Stimulated activated memory B cell treated with anti-CD40 and anti-IgM and Interleukin-4, amounts not matched to agents 10 μg/mL and 1 μg/mL and 100 μg/mL, for 72 hours (primary cell): Measurements from ENCODE around the gene SNX13.

ENCODE experiments used
- ATAC-seq: fragments of 150-1000 bp; cut with Tn5 transposase; 2 replicates; pipeline ENCODE4 v1.10.0; 2021
- H3K27ac Mint-ChIP-seq: one replicate; pipeline ENCODE4 v1.8.0; 2022; ENCODE audit warnings: mild to moderate bottlenecking, mixed read lengths
- H3K27me3 Mint-ChIP-seq: one replicate; pipeline ENCODE4 v1.8.0; 2022; ENCODE audit warnings: mixed read lengths
- H3K36me3 Mint-ChIP-seq: one replicate; pipeline ENCODE4 v1.8.0; 2022; ENCODE audit warnings: mixed read lengths
- H3K4me1 Mint-ChIP-seq: one replicate; pipeline ENCODE4 v1.8.0; 2022; ENCODE audit warnings: mixed read lengths
- H3K4me3 Mint-ChIP-seq: one replicate; pipeline ENCODE4 v1.8.0; 2022; ENCODE audit warnings: mild to moderate bottlenecking, moderate library complexity, mixed read lengths
- H3K9me3 Mint-ChIP-seq: one replicate; pipeline ENCODE4 v1.8.0; 2022; ENCODE audit warnings: mixed read lengths

The SNX13 gene

GRCh38 chr7:17774248-17774647 is 166.0 kb downstream of the SNX13 start:
- Mint-ChIP-seq H3K27me3 (no peaks in the 10 kb centered on the region), H3K27ac (no peak overlapping the region), H3K4me3 (no peak overlapping the region), H3K36me3 (no peaks in the 10 kb centered on the region), H3K4me1 (peaks cover 6% of the 10 kb centered on the region), H3K9me3 (no peaks in the 10 kb centered on the region)
- no peak for ATAC-seq

GRCh38 chr7:17773289-17773626 is 167.0 kb downstream of the SNX13 start:
- Mint-ChIP-seq H3K4me3 (no peak overlapping the region), H3K27ac (no peak overlapping the region), H3K36me3 (no peaks in the 10 kb centered on the region), H3K9me3 (no peaks in the 10 kb centered on the region), H3K4me1 (peaks cover 6% of the 10 kb centered on the region), H3K27me3 (no peaks in the 10 kb centered on the region)
- no peak for ATAC-seq

- Mint-ChIP-seq H3K4me3 (no peak overlapping the region), H3K27me3 (no peaks in the 10 kb centered on the region), H3K9me3 (no peaks in the 10 kb centered on the region), H3K4me1 (peaks cover 6% of the 10 kb centered on the region), H3K27ac (no peak overlapping the region), H3K36me3 (no peaks in the 10 kb centered on the region)
- no peak for ATAC-seq
Measured at GRCh38 chr7:17772581-17773288, 167.6 kb downstream of the SNX13 start.

- Mint-ChIP-seq H3K4me3 (no peak overlapping the region), H3K36me3 (peaks cover under 1% of the 10 kb centered on the region)
Measured at GRCh38 chr7:17771901-17772408, 168.3 kb downstream of the SNX13 start.

DNA sequence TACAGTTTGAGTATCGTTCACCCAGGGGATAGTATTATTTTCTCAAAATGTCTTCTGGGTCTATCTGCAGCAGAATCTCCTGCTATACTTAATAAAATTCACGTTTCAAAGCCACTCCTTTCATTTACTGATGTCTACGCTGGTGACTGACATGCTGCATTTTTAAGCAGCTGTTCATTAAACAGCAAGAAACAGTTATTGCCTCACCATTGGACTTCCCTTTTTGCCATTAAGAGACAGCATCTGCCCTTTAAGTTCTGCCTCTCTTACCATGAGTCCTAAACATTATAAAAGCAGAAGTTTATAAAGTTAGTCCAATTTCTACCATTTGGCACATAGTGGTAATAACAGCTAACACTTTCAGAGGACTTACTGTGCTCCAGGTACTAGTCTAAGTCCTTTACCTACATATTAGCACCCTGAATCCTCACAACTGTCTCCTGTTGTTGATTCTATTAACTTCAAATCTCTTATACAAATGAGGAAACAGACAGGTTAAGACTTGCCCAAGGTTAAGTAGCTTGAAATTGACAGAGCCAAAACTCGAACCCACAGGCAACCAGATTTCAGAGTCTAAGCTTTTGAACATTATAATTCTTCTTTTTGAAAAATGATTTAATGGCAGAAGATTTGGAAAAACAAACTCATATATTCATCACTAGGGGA is 169.5 kb downstream of the SNX13 start:
- no peak overlapping the region for H3K4me3 Mint-ChIP-seq
- H3K27ac Mint-ChIP-seq, result no peak overlapping the region
- peak; percentile 73 for ATAC-seq
- peaks cover 9% of the 10 kb centered on the region for H3K36me3 Mint-ChIP-seq
- no peaks in the 10 kb centered on the region for H3K27me3 Mint-ChIP-seq
- no peaks in the 10 kb centered on the region for H3K9me3 Mint-ChIP-seq
- H3K4me1 Mint-ChIP-seq, result peaks cover 6% of the 10 kb centered on the region

More at GRCh38 chr7:17771901-17772408, 168.3 kb downstream of the SNX13 start:
- no peak for ATAC-seq
- H3K4me1 Mint-ChIP-seq, result peaks cover 6% of the 10 kb centered on the region
- H3K27ac Mint-ChIP-seq, result no peak overlapping the region
- no peaks in the 10 kb centered on the region for H3K9me3 Mint-ChIP-seq
- H3K27me3 Mint-ChIP-seq, result no peaks in the 10 kb centered on the region

DNA sequence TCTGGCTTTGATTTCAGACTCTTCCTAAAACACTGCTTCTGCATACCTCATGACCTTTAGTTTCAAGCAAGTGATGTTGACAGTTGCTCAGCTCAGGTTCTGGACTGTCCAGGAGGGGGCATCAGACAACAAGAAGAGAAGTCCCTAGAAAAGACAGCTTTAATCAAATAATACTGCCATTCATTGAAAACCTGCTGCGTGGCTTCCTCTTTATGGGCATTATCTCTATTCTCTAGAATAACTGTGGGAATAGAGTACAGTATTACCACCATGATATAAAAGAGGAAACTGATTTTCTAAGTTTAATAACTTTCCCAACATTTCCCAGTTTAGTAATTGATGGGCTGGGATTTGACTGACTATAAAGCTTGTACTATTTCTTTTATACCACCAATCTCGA is 170.4 kb downstream of the SNX13 start:
- Mint-ChIP-seq H3K36me3 (peaks cover 18% of the 10 kb centered on the region), H3K27ac (no peak overlapping the region), H3K27me3 (no peaks in the 10 kb centered on the region), H3K4me3 (no peak overlapping the region), H3K9me3 (peaks cover 3% of the 10 kb centered on the region), H3K4me1 (peaks cover 6% of the 10 kb centered on the region)
- peak; percentile 76 for ATAC-seq

- H3K36me3 Mint-ChIP-seq, result peaks cover 20% of the 10 kb centered on the region
- H3K9me3 Mint-ChIP-seq, result no peaks in the 10 kb centered on the region
- H3K27ac Mint-ChIP-seq, result no peak overlapping the region
- ATAC-seq, result no peak
- H3K4me1 Mint-ChIP-seq, result no peaks in the 10 kb centered on the region
- H3K27me3 Mint-ChIP-seq, result no peaks in the 10 kb centered on the region
- H3K4me3 Mint-ChIP-seq, result no peak overlapping the region
Measured at GRCh38 chr7:17758008-17758407, 182.3 kb downstream of the SNX13 start.

DNA sequence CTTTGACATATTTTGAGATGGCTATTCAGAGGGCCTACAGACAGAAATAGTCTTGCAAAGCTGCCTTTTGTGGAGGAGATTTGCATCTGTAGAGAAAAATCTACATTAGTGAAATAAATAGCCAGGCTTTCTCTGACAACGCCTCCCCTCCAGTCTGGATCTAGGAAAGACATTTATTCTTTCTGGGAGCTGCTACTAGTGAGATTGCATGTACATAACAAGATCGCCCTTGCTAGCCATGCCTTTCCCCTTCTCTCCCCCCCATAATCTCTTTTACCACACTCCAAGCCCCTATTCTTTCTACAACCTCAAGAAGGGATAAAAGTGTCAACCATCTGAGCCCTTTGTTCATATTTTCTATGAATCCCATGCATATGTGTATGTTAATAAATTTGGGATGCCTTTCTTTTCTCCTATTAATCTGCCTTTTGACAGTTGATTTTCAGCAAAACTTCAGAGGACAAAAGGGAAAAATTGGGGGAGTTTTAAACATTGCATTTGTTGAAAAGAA is 194.2 kb downstream of the SNX13 start:
- Mint-ChIP-seq H3K27me3 (no peaks in the 10 kb centered on the region), H3K4me3 (no peak overlapping the region), H3K27ac (no peak overlapping the region), H3K9me3 (peaks cover 4% of the 10 kb centered on the region), H3K36me3 (no peaks in the 10 kb centered on the region), H3K4me1 (peaks cover 7% of the 10 kb centered on the region)
- no peak for ATAC-seq

DNA sequence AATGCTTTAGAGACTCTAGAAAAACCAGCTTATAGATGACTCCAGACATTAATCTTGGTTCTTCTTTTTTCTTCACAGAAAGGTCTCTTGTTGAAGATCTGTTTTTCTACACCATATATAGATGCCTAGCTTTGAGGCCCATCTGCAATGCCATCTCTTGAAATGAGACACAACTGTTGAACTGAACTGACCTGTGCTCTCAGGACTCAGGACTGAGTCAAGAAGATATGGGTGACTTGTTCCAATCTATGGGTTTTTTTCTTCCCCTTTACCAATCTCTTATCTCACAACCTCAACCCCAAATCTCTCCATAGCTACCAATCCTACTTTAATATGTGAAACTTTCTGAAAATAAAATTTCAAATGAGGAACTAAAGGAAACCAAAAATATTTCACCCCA is 194.7 kb downstream of the SNX13 start:
- no peak overlapping the region for H3K27ac Mint-ChIP-seq
- peak; percentile 55 for ATAC-seq
- no peak overlapping the region for H3K4me3 Mint-ChIP-seq
- H3K9me3 Mint-ChIP-seq, result peaks cover 4% of the 10 kb centered on the region
- H3K27me3 Mint-ChIP-seq, result no peaks in the 10 kb centered on the region
- H3K4me1 Mint-ChIP-seq, result peaks cover 7% of the 10 kb centered on the region
- H3K36me3 Mint-ChIP-seq, result no peaks in the 10 kb centered on the region

DNA sequence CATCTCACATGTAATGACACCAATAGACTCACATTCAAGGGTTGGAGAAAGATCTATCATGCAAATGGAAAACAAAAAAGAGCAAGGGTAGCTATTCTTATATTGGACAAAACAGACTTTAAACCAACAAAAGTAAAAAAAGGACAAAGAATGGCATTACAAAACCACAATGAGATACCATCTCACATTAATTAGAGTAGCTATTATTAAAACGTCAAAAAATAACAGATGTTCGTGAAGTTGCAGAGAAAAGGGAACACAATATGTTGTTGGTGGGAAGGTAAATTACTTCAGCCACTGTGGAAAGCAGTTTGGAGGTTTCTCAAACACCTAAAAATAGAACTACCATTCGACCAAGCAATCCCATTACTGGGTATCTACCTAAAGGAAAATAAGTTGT is 197.0 kb downstream of the SNX13 start:
- H3K36me3 Mint-ChIP-seq, result no peaks in the 10 kb centered on the region
- peaks cover 7% of the 10 kb centered on the region for H3K4me1 Mint-ChIP-seq
- H3K4me3 Mint-ChIP-seq, result no peak overlapping the region
- H3K9me3 Mint-ChIP-seq, result peaks cover 4% of the 10 kb centered on the region
- no peaks in the 10 kb centered on the region for H3K27me3 Mint-ChIP-seq
- H3K27ac Mint-ChIP-seq, result no peak overlapping the region
- no peak for ATAC-seq

DNA sequence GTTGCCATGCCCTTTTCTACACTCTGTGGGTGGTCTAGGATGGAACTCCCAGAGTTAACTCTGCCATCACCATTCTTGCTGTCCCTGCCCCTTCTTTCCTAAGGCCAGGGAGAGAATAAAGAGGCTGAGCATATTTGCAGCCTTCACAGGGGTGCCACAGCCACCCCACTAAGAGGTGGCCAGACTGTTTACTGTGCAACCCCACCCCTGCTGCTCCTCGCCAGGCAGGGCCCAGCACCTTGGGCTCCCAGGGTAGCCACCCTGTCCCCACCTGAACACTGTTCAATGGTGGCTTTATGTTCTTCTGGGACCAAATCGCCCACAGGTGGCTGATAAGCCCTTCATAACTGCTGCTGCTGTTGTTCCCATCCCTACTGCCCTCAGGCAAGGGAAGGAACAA is 198.9 kb downstream of the SNX13 start:
- no peaks in the 10 kb centered on the region for H3K27me3 Mint-ChIP-seq
- peaks cover 7% of the 10 kb centered on the region for H3K4me1 Mint-ChIP-seq
- H3K4me3 Mint-ChIP-seq, result no peak overlapping the region

More for the DNA sequence above, 198.9 kb downstream of the SNX13 start:
- Mint-ChIP-seq H3K36me3 (no peaks in the 10 kb centered on the region), H3K9me3 (peaks cover 4% of the 10 kb centered on the region), H3K27ac (no peak overlapping the region)
- ATAC-seq, result peak; percentile 12
